ENCODE measurements around the gene TMEM117. TPM values are rescaled to one million over a fixed set of nuclear protein-coding genes. Genes with fewer than 3 reads are reported as not detected.

TMEM117 gene
- total RNA-seq, 1 donor from 2014 or later: not detected

- no peak for DNase-seq
- no peaks in the 10 kb centered on the region for H3K27me3 Mint-ChIP-seq (ENCODE audit: unreplicated experiment)
- H3K9me3 Mint-ChIP-seq (ENCODE audit: unreplicated experiment): peaks cover 3% of the 10 kb centered on the region
- no peaks in the 10 kb centered on the region for H3K36me3 Mint-ChIP-seq (ENCODE audit: unreplicated experiment)
- no peak for TF ChIP-seq CTCF (IDR thresholded peaks at IDR 0.05; ENCODE audit: partially characterized antibody, unreplicated experiment)
- H3K4me1 Mint-ChIP-seq (ENCODE audit: low read depth, unreplicated experiment): no peaks in the 10 kb centered on the region
- no peak overlapping the region for H3K27ac Mint-ChIP-seq (ENCODE audit: unreplicated experiment)
- no peak overlapping the region for H3K4me3 Mint-ChIP-seq (ENCODE audit: unreplicated experiment)
These were observed 12.3 kb downstream of the TMEM117 start for GRCh38 chr12:43848226-43848507.

DNA sequence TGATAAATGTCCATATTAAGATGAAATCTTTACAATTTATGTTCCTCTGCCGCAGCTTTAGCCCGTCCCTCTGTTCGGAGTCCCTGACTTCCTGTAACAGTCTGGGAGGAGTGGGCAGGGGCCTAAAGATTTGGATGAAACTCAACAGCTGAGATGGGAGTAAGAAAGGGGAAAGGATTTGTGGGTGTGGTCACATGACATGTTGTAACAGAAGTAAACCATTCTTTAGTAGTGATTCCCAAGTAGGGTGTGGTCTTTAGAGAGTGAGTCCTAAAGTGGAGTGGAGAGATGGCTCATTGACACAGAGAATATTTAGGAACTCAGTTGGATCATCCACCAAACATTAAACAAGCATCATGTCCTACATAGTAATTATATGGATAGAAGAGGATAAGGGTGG is 12.9 kb downstream of the TMEM117 start:
- H3K36me3 Mint-ChIP-seq (ENCODE audit: unreplicated experiment): no peaks in the 10 kb centered on the region
- H3K4me3 Mint-ChIP-seq (ENCODE audit: unreplicated experiment): no peak overlapping the region
- peaks cover 3% of the 10 kb centered on the region for H3K9me3 Mint-ChIP-seq (ENCODE audit: unreplicated experiment)
- TF ChIP-seq CTCF (IDR thresholded peaks at IDR 0.05; ENCODE audit: partially characterized antibody, unreplicated experiment): no peak
- H3K27me3 Mint-ChIP-seq (ENCODE audit: unreplicated experiment): no peaks in the 10 kb centered on the region
- H3K27ac Mint-ChIP-seq (ENCODE audit: unreplicated experiment): no peak overlapping the region
- DNase-seq: no peak
- no peaks in the 10 kb centered on the region for H3K4me1 Mint-ChIP-seq (ENCODE audit: low read depth, unreplicated experiment)

GRCh38 chr12:43852744-43853143 is 16.9 kb downstream of the TMEM117 start:
- Mint-ChIP-seq H3K9me3 (ENCODE audit: unreplicated experiment) (peaks cover 2% of the 10 kb centered on the region), H3K27me3 (ENCODE audit: unreplicated experiment) (peaks cover 1% of the 10 kb centered on the region), H3K36me3 (ENCODE audit: unreplicated experiment) (no peaks in the 10 kb centered on the region), H3K4me3 (ENCODE audit: unreplicated experiment) (no peak overlapping the region), H3K27ac (ENCODE audit: unreplicated experiment) (no peak overlapping the region), H3K4me1 (ENCODE audit: low read depth, unreplicated experiment) (peaks cover 4% of the 10 kb centered on the region)
- no peak for TF ChIP-seq CTCF (IDR thresholded peaks at IDR 0.05; ENCODE audit: partially characterized antibody, unreplicated experiment)
- no peak for DNase-seq

GRCh38 chr12:43856972-43857371 is 21.1 kb downstream of the TMEM117 start:
- Mint-ChIP-seq H3K9me3 (ENCODE audit: unreplicated experiment) (no peaks in the 10 kb centered on the region), H3K27ac (ENCODE audit: unreplicated experiment) (no peak overlapping the region), H3K36me3 (ENCODE audit: unreplicated experiment) (no peaks in the 10 kb centered on the region), H3K4me3 (ENCODE audit: unreplicated experiment) (no peak overlapping the region), H3K4me1 (ENCODE audit: low read depth, unreplicated experiment) (peaks cover 4% of the 10 kb centered on the region), H3K27me3 (ENCODE audit: unreplicated experiment) (peaks cover 3% of the 10 kb centered on the region)
- TF ChIP-seq CTCF (IDR thresholded peaks at IDR 0.05; ENCODE audit: partially characterized antibody, unreplicated experiment): no peak
- DNase-seq: no peak

GRCh38 chr12:43858096-43858495 is 22.2 kb downstream of the TMEM117 start:
- DNase-seq: no peak
- Mint-ChIP-seq H3K4me1 (ENCODE audit: low read depth, unreplicated experiment) (peaks cover 4% of the 10 kb centered on the region), H3K27ac (ENCODE audit: unreplicated experiment) (no peak overlapping the region), H3K36me3 (ENCODE audit: unreplicated experiment) (no peaks in the 10 kb centered on the region), H3K9me3 (ENCODE audit: unreplicated experiment) (no peaks in the 10 kb centered on the region), H3K27me3 (ENCODE audit: unreplicated experiment) (peaks cover 4% of the 10 kb centered on the region), H3K4me3 (ENCODE audit: unreplicated experiment) (no peak overlapping the region)
- TF ChIP-seq CTCF (IDR thresholded peaks at IDR 0.05; ENCODE audit: partially characterized antibody, unreplicated experiment): no peak

Data from glutamatergic neuron (in vitro differentiated cells).